Femur (tissue), 1 donor: ENCODE measurements around the gene PADI4.

ENCODE experiments used
- DNase-seq: peaks from one replicate; pipeline ENCODE4 v3.0.0-alpha.2; 2017

PADI4 gene

DNA sequence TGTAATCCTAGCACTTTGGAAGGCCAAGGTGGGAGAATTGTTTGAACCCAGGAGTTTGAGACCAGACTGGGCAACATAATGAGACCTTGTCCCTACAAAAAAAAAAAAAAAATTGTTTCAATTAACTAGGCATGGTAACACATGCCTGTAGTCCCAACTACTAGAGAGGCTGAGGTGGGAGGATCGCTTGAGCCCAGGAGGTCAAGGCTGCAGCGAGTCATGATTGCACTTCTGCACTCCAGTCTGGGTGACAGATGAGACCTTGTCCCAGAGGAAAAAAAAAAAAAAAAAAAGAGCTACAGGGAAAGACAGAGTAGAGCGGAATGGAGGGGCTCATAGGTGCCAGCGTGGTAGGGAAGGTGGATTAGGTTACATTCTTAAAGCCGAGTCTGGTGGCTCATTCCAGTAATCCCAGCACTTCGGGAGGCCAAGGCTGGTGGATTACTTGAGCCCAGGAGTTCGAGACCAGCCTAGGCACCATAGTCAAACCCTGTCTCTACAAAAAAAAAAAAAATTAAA lies 43.0 kb downstream of the PADI4 start:
- DNase-seq: no peak

DNA sequence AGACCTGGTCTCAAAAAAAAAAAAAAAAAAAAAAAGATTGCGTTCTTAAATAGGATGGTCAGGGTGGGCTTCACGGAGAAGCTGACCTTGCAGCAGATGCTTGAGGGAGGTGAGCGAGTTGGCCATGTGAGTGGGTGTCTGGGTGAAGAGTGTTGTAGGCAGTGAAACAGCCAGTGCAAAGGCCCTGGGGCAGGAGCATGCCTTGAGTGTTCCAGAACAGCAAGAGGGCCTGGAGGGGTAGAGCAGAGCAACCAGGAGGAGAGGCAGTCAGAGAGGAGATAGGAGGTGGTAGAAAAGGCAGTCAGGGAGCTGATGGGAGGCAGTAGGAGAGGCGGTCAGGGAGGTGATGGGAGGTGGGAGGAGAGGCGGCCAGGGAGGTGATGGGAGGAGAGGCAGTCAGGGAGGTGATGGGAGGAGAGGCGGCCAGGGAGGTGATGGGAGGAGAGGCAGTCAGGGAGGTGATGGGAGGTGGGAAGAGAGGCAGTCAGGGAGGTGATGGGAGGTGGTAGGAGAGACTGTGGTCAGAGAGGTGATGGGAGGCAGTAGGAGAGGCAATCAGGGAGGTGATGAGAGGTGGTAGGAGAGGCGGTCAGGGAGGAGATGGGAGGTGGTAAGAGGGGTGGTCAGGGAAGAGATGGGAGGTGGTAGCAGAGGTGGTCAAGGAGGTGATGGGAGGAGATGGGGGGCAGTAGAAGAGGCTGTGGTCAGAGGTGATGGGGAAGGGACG lies 43.8 kb downstream of the PADI4 start:
- DNase-seq: no peak

GRCh38 chr1:17352419-17352909 lies 44.5 kb downstream of the PADI4 start:
- DNase-seq: no peak

GRCh38 chr1:17355898-17356297 lies 47.9 kb downstream of the PADI4 start:
- DNase-seq: no peak

DNA sequence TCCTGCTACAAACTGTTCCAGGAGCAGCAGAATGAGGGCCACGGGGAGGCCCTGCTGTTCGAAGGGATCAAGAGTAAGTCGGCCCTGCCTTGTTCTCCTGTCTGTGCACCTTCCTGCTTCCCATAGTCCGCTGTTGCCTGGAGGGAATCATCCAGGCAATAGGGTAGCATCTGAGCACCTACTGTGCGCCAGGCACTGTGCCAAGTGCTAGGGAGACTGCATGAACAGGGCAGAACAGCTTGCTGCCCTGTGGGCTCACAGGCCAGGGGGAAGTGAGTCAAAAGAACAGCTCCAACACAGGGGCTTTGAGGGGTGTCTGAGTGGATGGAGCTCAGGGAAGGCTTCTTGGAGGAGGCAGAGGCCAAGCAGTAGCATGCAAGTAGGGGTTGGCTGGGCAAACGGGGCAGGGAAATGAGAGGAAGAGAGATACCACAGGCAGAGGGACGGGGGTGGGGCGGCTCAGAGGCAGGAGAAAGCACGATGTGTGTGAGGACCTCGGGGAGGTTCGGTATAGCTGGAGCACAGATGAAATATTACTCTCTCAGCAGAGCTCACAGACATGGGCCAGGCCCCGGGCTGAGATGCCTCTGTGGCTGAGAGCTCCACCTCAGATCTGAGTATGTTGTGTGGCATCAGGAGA lies 48.5 kb downstream of the PADI4 start:
- no peak for DNase-seq

GRCh38 chr1:17358557-17358956 lies 50.6 kb downstream of the PADI4 start:
- no peak for DNase-seq

- DNase-seq: no peak
Measured at GRCh38 chr1:17359031-17359430, 51.0 kb downstream of the PADI4 start.

GRCh38 chr1:17359808-17360207 lies 51.8 kb downstream of the PADI4 start:
- no peak for DNase-seq

DNA sequence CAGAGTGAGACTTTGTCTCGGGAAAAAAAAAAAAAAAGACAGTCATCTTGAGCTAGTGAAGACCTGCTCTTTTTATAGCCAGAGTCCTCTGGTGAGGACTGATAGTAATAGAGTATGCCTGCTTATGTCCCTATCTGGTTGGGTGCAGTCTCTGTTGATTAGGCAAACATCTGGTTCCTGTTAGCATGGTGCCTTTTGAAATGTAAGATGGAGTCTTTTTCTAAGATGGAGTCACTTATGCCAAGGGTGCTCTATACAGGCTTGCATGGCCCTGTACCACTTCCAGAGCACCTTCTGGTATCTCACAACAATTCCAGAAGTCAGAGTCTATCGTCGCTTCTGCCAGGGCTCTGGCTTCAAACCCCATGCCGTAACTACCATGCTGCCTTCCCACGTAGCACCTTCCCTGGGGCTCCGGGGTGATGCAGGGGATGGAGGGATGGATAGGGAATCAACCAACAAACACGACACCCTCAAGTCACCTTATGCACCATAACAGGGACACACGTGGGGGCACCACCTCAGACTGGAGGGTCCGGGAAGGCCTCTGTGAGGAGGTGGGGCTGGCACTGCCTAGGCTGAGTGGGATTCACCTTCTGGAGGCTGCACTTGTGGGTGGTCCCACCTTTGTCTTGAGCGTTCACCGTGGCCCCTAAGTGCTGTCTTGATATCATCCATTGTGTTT lies 52.4 kb downstream of the PADI4 start:
- DNase-seq: no peak

- no peak for DNase-seq
Measured at GRCh38 chr1:17361687-17362086, 53.7 kb downstream of the PADI4 start.

- no peak for DNase-seq
Measured at GRCh38 chr1:17363351-17363750, 55.4 kb downstream of the PADI4 start.

DNA sequence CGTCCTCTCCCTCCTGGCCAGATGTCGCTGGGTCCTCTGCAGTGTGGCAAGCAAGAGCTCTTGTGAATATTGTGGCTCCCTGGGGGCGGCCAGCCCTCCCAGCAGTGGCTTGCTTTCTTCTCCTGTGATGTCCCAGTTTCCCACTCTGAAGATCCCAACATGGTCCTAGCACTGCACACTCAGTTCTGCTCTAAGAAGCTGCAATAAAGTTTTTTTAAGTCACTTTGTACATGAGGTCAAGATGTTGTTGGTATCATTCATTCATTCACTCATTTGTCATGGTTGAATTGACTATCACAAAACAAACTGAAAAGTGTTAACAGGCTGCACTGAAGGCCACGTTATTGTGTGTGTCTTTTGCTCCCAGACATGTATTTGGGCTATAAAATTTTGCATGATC lies 55.8 kb downstream of the PADI4 start:
- DNase-seq: no peak

- no peak for DNase-seq
Measured at GRCh38 chr1:17365293-17365692, 57.3 kb downstream of the PADI4 start.

DNA sequence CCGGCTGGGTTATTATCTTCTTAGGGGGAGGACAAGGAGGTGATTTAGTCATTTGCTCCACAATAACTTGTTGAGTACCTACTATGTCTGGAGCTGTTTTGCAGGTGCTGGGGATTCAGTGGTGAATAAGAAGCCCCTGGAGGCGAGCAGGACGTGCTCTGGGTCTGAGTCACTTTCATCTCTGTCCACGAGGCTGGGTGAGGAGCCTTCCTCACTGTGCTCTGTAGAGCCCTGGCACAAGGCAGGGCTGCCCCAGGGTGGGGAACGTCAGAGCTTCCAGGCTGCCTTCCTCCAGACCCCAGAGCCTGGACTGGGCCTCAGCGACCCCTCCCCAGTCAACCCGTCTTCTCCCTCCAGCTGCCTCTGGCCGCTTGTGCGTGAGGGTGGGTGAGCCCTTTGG lies 61.5 kb downstream of the PADI4 start:
- DNase-seq: no peak

GRCh38 chr1:17370618-17371017 lies 62.6 kb downstream of the PADI4 start:
- DNase-seq: no peak

- no peak for DNase-seq
Measured at GRCh38 chr1:17371896-17372295, 63.9 kb downstream of the PADI4 start, which contains the start of gene PADI6. PADI6 (plus strand) TSS chr1:17372196; CDS start chr1:17372246, 50 bp downstream.

GRCh38 chr1:17372955-17373354 lies 65.0 kb downstream of the PADI4 start:
- DNase-seq: no peak

DNA sequence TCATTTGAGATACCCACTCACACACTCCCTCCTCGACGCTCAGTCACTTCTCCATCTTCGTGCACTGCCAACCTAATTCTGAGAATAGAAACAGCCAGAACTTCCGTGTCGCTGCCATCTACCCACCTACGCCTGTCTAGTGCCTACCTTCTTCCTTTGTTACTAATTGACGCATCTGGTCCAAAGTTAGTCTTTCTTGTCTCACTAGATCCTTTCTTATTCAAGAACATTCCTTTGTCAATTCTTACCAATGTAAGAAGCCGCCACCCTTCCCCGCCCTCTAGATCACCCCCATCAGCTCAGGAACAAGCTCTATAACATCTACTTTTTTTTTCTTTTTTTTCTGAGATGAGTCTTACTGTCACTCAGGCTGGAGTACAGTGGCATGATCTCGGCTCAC lies 67.7 kb downstream of the PADI4 start:
- DNase-seq: no peak

DNA sequence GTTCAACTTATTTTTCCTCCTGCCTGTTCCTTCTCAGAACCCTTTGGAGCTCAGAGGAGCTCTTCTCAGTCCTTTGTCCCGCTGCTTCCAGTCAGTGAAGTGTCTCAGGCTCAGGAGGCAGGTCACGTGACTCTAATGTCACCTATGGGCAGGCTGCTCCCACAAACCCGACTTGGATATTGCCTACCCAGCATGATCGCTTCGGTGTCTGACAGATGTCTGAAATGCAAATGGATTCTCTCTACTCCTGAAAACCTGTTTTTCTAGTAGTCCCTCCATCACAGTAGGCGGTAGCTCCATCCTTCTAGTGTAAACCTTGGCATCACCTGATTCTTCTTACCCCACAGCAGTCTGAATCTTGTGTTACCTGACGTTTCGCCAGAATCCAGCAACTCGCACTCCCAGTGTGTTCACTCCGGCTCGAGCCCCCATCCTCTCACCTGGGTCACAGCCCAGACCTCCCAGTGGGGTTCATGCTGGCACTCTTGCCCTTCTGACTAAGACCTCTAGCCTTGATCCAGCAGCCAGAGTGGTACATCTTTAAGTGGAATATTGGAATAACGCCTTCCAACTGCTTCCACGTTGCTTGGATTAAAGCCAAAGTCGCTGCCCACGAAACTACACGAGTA lies 69.4 kb downstream of the PADI4 start:
- DNase-seq: no peak

DNA sequence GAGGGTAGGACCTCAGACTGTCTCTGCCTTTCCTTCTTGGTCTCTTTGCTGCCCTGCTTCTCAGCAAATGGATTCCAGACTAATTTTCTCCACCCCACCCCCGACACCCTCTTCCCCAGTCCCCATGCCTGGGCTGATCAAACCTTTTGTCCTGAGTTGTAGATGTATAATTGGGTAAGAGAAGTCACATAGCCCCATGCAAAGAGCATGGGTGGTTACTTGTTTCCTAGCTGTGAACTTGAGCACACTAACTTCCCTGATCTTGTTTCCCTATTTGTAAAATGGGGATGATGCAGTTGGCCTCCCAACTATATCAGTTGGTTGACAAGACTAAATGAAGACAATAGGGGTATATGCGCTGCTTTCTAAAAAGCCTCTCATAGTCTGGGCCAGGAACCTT lies 73.2 kb downstream of the PADI4 start:
- no peak for DNase-seq

- DNase-seq: no peak
Measured at GRCh38 chr1:17392199-17392740, 84.3 kb downstream of the PADI4 start.

DNA sequence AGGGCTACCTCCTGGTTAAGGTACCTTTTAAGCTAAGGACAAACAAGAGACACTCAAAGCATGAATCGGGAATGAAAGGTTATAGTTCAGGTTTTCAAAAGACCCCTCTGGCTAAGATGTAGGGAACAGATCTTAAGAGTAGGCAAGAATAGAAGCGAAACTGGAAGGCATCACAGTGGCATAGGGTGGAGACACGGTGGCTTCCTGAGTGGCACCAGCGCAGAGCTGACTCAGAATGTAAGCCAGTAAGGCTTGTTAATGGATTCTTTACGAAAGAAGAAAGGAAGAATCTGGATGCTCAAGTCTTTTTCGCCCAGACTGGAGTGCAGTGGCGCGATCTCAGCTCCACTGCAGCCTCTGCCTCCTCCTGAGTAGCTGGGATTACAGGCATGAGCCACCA lies 85.2 kb downstream of the PADI4 start:
- DNase-seq: no peak
